SU-DHL-6 (cell line): ENCODE data around the gene GRIA1.

Experiments used
- CTCF ChIP-seq: fragments of 200-600 bp; sonication (generic); IDR thresholded peaks from one replicate; pipeline ENCODE4 v1.5.1; 2017; ENCODE audit warnings: antibody characterized with exemption, mild to moderate bottlenecking, low read length, moderate library complexity; ENCODE audit not compliant: insufficient read depth, poor library complexity, severe bottlenecking
- EZH2phosphoT487 ChIP-seq: fragments of 200-600 bp; sonication (generic), shearing (Covaris generic); conservative IDR thresholded peaks from 2 replicates; pipeline ENCODE4 v1.6.1; 2018; ENCODE audit warnings: mild to moderate bottlenecking, antibody characterized with exemption, low read length, moderate library complexity, mixed read lengths

- TF ChIP-seq CTCF (no peak), EZH2phosphoT487 (no peak)
Observed at GRCh38 chr5:153640293-153640692, 149.8 kb downstream of the GRIA1 start.
